SIG-M5 treated with dmso at 0.1 percent for 504 hours (cell line): ENCODE data around the gene OR2F2.

Experiments
- DNase-seq: peaks from one replicate; lab custom pipeline; 2025; ENCODE audit not compliant: unreplicated experiment; lab: John Stamatoyannopoulos, UW

The OR2F2 gene

DNA sequence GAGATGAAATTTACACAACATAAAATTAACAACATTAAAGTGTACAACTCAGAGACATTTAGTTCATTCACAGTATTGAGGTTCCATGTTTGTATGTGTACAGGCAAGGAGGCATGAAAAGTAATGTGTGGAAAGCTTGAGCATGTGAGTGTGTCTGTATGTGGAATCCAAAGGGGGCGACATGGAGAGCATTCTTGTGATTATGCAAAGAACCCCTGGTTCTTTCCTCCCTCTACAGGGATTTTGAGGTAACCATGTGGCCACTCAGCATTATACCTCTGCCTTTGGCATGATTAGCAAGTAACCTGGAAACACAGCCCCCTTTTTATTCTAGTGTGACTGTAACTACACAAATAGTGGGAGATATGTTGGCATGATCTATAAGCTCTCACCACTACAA is 40.6 kb downstream of the OR2F2 start:
- DNase-seq = no peak

GRCh38 chr7:143978585-143978984 is 43.6 kb downstream of the OR2F2 start:
- no peak for DNase-seq

- no peak for DNase-seq
Observed at GRCh38 chr7:143979359-143979758, 44.3 kb downstream of the OR2F2 start.

DNA sequence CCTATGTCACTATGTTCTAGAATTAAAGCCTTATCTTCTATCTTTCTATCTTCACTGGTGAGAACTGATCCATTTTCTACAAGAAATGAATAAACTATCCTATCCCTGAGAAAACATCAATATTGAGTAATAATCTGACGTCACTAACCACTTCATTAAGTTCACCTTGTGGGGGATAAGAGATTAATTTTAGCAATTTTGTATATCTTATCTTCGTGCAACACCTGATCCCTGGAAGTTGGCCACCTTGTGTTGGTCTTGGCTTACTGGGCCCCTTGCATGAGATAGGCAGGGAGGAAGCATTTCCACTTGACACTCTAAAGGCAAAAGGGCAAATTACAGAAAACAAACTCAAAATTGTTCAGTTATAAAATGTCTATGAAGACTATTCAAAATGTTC is 45.0 kb downstream of the OR2F2 start:
- DNase-seq = no peak

GRCh38 chr7:143980746-143981510 is 45.9 kb downstream of the OR2F2 start:
- DNase-seq = no peak

DNA sequence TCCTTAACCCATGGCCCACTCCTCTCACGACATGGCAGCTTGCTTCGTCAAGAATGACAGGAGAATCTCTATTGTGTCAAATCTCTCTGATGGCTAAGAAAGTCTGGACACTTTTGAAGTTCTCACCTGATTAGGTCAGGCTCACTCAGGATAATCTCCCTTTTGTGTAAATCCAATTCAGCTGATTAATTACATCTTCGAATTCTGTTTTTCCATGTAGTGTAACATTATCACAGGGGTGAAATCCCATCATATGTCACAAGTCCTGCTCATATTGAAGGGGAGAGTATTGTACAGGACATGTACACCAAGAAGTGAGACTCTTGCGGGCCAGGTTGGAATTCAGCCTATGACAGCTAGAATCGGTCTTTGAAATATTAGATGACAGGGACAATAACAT is 48.9 kb downstream of the OR2F2 start:
- DNase-seq = no peak
